ENCODE measurements around the gene TWF1.
"Not testable (repeated sequence)": the region's sequence is repeated elsewhere in the genome, so short reads cannot be mapped to it uniquely, and the experiment has no call there.

TWF1 gene

DNA sequence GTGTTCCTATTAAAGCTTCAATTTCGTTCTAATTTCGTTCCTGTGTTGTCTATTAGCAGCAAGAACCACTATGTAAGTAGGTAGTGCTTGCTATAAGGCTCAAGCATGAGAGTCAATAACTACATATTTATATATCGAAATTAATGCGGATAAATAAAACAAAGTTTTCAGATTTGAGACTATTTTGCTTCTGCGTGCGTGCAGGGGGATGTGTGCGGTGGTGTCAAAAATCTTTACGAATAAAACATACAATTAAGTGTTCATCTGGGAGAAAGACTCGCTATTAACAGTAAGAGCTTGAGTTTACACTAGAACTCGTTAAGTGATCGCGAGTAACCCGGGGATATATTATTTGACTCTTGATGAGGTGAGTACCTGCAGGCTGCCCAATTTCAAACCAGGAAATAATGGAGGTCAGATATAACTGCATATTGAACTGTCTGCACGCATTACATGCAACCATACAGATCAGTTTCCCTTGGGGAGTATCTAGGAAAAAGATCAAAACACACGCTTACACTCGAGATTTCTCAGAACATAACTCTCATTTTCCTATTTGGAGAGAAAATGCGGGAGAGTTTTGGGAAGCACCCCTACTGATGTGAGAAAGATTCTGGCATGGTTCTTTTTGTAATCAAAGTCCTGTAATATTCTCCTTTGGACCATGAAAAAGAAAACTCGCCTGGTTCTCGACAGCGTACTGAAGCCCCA, 813 bp downstream of the TWF1 start:
- DNase-seq (ENCODE audit: low spot score), result no peak

DNA sequence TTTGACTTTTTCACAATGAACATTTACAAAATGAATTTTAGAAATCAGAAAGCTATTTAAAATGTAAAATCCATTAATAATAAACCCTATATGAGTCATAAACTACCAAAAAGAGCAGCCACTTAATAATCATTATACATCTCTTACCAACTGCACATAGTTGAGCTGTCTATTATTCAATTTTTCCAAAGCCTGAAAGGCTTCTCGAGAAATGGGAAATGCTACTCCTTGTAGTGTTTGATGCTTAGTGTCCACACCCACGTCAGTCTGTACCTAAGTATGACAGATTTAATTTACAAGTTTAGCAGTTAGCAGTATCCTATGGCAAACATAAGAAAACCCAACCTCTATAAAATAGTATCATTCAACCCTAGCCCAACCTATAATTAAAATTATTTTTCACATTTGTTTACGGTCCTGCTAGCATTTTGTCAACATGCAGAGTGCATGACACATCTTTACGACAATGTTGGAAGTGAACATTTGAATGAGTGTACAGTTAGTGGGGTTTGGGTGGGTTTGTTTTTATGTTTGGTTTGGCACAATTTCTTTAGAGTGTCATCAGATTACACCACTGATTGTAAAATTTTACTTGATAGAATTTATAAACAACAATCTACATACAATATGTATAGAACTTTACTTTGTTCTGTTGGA, 8.4 kb downstream of the TWF1 start:
- no peak for DNase-seq (ENCODE audit: low spot score)

DNA sequence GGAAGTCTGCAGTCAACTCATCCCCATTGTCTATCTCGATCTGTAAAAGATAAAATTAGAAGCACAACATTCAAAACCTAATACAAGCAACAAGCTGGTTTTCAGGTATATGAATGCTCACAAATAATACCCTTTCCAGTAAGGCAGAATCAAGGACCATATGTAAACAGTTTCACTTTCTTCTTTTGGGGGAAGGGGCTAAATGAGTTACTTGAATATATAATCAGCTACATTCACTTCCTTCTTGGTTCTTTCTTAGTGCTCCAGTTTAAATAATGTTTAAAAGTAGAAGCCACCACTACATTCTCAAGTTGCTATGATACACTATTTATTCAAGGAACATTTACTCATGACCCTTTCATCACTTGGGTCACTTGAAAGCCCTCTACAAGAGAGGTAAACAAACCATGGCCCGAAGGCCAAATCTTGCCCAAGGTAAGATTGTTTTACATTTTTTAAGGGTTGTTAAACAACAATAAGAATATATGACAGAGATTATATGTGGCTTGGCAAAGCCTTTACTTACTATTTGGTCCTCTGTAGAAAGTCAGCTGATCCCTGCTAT, 10.3 kb downstream of the TWF1 start:
- no peak for DNase-seq (ENCODE audit: low spot score)

GRCh38 chr12:43789941-43790340, 16.2 kb downstream of the TWF1 start:
- DNase-seq (ENCODE audit: low spot score), result no peak

DNA sequence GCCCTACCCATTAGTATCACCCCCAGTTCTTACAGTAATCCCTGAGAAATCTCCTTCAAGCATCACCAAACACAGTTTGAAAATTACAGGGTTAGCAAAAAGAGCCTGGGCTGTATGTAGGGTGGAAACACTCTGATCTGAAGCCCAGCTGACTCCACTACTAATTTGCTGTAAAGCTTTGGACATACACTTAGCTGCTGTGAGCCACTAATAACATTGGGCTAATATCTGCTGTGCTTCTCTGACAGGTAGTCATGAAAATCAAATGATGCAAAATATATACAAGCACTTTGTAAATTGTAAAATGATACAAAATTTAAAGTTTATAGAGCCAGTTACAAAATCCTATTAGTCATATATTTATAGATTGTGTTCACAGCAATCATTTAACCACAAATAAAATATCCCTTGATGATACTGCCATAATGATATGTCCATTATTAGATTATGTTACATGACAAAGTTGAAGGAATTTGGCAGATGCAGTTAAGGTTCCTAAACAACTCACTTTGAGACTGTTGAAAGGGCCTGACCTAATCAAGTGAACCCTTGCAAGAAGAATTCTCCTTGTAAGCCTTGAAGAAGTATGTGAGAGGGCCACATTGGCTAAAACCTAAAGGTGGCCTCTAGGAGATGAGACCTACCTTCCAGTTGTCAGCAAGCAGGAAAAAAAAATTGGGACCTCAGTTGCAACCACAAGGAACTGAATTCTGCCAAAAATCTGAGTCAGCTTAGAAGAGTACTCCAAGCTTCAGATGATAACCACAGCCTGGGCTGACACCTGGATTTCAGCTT, 19.0 kb downstream of the TWF1 start:
- DNase-seq (ENCODE audit: low spot score), result no peak

GRCh38 chr12:43776498-43776897, 29.6 kb downstream of the TWF1 start:
- peak; percentile 31 for DNase-seq (ENCODE audit: low spot score)

GRCh38 chr12:43766291-43766690, 39.8 kb downstream of the TWF1 start:
- no peak for DNase-seq (ENCODE audit: low spot score)

DNA sequence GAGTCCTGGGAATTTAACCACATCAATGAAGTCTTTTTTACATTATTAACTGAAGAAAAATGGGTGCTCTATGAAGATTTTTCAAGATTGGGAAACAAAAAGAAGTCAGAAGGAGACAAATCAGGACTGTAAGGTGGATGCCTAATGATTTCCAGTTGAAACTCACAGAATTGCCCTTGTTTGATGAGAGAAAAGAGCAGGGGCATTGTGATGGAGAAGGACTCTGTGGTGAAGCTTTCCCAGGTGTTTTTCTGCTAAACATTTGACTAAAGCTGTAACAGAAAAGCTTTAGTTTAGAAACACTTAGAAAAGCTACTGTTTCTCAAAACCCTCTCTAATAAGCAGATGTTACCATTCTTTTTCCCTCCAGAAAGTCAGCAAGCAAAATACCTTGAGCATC, 41.6 kb downstream of the TWF1 start:
- DNase-seq (ENCODE audit: low spot score), result no peak

- no peak for DNase-seq (ENCODE audit: low spot score)
Measured at GRCh38 chr12:43763769-43764168, 42.3 kb downstream of the TWF1 start.

- no peak for DNase-seq (ENCODE audit: low spot score)
Measured at GRCh38 chr12:43762596-43762995, 43.5 kb downstream of the TWF1 start.

- DNase-seq (ENCODE audit: low spot score), result no peak
Measured at GRCh38 chr12:43761500-43761899, 44.6 kb downstream of the TWF1 start.

GRCh38 chr12:43760396-43760795, 45.7 kb downstream of the TWF1 start:
- no peak for DNase-seq (ENCODE audit: low spot score)

- DNase-seq (ENCODE audit: low spot score), result peak; percentile 99
Measured at GRCh38 chr12:43758728-43759563, 47.2 kb downstream of the TWF1 start, which contains the start of the genes IRAK4 and PUS7L. IRAK4 (plus strand) TSS chr12:43758951; CDS start chr12:43768112, 9,161 bp downstream. PUS7L (minus strand) TSS chr12:43758790; CDS start chr12:43755245, 3,545 bp downstream.

- DNase-seq (ENCODE audit: low spot score), result no peak
Measured at GRCh38 chr12:43758247-43758727, 47.8 kb downstream of the TWF1 start.

- no peak for DNase-seq (ENCODE audit: low spot score)
Measured at GRCh38 chr12:43754015-43754414, 52.1 kb downstream of the TWF1 start.

- DNase-seq (ENCODE audit: low spot score), result not testable (repeated sequence)
Measured at GRCh38 chr12:43751360-43751759, 54.8 kb downstream of the TWF1 start.

GRCh38 chr12:43750814-43751213, 55.3 kb downstream of the TWF1 start:
- no peak for DNase-seq (ENCODE audit: low spot score)

DNA sequence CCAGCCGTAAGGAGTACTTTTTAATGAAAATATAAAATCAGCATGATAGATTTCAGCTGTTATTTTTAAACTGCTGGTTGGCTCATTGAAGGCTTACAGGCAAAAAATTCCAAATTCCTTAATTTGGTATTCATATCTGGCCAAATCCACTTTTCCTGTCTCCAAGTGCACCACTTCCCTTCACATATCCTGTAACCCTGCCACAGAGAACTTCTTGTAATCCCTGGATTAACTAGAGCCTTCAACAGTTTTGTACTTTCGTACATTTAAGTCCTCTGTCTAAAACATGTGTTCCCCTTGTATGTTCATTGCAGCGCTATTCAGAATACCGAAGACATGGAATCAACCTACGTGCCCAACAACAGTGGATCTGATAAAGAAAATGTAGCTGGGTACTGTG, 57.1 kb downstream of the TWF1 start:
- no peak for DNase-seq (ENCODE audit: low spot score)

GRCh38 chr12:43744826-43745225, 61.3 kb downstream of the TWF1 start:
- no peak for DNase-seq (ENCODE audit: low spot score)

Data from cerebellar cortex (tissue), 1 donor.